ENCODE measurements around the gene MATCAP1. TPM values are rescaled to one million over a fixed set of nuclear protein-coding genes. Genes with fewer than 3 reads are reported as not detected.
A peak's percentile ranks its signal among the peaks of the same experiment; 100 is the strongest.

The MATCAP1 gene
- total and polyA plus RNA-seq, 2 of the 13 experiments (the other 11 are each of a cell fraction or from before 2014, with no cell fraction given), result 11.2 to 24.5 TPM

GRCh38 chr16:67191995-67192681 is 8.4 kb upstream of the MATCAP1 start, which contains the start of gene E2F4 (continued):
- TF ChIP-seq ZUFSP (CRISPR knock-in tag; IDR thresholded peaks at IDR 0.05; ENCODE audit: borderline replicate concordance) (no peak), NBN (conservative IDR thresholded peaks at IDR 0.05) (no peak), ZNF546 (CRISPR knock-in tag; conservative IDR thresholded peaks at IDR 0.05) (0 out of 2 replicates have a peak, but pooled peaks have one; percentile 71), BRF2 (CRISPR knock-in tag; IDR thresholded peaks at IDR 0.05) (no peak; the same call in 1 of the 2 replicates), RFX3 (CRISPR knock-in tag; IDR thresholded peaks at IDR 0.05) (no peak), ZNF251 (CRISPR knock-in tag; IDR thresholded peaks at IDR 0.05) (no peak), MED13 (CRISPR knock-in tag; IDR thresholded peaks at IDR 0.05) (peak; percentile 56; the same call in 1 of the 2 replicates), KLF16 (CRISPR knock-in tag; IDR thresholded peaks at IDR 0.05) (peak in 1 of 2 experiments; percentile 49; a peak in 1 of 4 replicates), ZBTB2 (CRISPR knock-in tag; IDR thresholded peaks at IDR 0.05; ENCODE audit: low read depth) (peak; percentile 91), ZNF687 (CRISPR knock-in tag; IDR thresholded peaks at IDR 0.05) (peak; percentile 84), NR3C1 (CRISPR knock-in tag; IDR thresholded peaks at IDR 0.05) (no peak), ZNF382 (CRISPR knock-in tag; IDR thresholded peaks at IDR 0.05; ENCODE audit: borderline replicate concordance) (no peak), ZNF775 (CRISPR knock-in tag; IDR thresholded peaks at IDR 0.05; ENCODE audit: borderline replicate concordance) (0 out of 2 replicates have a peak, but pooled peaks have one; percentile 12), FOSL1 (CRISPR knock-in tag; IDR thresholded peaks at IDR 0.05; ENCODE audit: borderline replicate concordance) (no peak), THAP8 (CRISPR knock-in tag; IDR thresholded peaks at IDR 0.05; ENCODE audit: borderline replicate concordance) (no peak), MXD3 (CRISPR knock-in tag; IDR thresholded peaks at IDR 0.05) (no peak; the same call in none of the 2 replicates), ZNF12 (CRISPR knock-in tag; IDR thresholded peaks at IDR 0.05) (no peak), ATF3 (CRISPR knock-in tag; IDR thresholded peaks at IDR 0.05) (no peak), MYNN (CRISPR knock-in tag; IDR thresholded peaks at IDR 0.05; ENCODE audit: low read depth) (no peak)

Data from HepG2 (cell line).